Activated naive CD4-positive, alpha-beta T cell (primary cell): Measurements from ENCODE around the gene SPSB2.

Source experiments
- DNase-seq, 4 experiments: peaks; one replicate each; lab custom pipeline; 2025; lab: John Stamatoyannopoulos, UW

SPSB2 gene

DNA sequence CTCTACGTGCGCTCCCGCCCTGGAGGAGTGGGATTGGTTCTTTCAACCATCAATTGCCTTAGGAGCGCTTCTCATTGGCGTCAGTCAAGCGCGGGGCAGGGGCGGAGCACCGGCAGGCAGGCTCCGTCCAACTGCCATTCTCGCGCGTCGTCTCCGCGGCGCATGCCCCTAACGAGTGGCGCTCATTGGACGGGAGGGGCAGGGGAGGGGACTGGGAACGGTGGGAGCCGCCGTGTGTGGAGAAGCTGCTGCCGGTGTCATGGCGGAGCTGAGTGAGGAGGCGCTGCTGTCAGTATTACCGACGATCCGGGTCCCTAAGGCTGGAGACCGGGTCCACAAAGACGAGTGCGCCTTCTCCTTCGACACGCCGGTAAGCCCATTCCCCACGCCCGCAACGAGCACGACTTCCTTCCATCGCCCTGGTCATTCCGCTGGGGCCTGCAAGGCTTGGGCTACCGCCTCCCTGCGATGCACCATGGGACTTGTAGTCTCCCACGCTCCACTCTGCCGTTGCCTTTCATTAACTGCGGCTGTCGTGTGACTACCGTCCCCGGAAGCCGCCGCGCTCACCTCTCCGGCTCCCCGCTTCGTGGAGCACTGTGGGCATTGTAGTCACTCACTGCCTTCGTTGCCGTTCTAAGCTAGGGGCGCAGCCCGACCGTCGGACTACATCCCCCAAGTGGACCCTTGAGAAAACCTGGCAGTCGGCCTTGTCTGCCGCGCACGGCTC, 21.0 kb downstream of the SPSB2 start, which contains the start of gene USP5:
Gene USP5, plus strand, starts transcription at position 230 of the 730 bp plus-strand sequence. Its CDS starts 30 bp downstream, at position 260.
- peak; percentile 92 to 97 (median 95) for DNase-seq

DNA sequence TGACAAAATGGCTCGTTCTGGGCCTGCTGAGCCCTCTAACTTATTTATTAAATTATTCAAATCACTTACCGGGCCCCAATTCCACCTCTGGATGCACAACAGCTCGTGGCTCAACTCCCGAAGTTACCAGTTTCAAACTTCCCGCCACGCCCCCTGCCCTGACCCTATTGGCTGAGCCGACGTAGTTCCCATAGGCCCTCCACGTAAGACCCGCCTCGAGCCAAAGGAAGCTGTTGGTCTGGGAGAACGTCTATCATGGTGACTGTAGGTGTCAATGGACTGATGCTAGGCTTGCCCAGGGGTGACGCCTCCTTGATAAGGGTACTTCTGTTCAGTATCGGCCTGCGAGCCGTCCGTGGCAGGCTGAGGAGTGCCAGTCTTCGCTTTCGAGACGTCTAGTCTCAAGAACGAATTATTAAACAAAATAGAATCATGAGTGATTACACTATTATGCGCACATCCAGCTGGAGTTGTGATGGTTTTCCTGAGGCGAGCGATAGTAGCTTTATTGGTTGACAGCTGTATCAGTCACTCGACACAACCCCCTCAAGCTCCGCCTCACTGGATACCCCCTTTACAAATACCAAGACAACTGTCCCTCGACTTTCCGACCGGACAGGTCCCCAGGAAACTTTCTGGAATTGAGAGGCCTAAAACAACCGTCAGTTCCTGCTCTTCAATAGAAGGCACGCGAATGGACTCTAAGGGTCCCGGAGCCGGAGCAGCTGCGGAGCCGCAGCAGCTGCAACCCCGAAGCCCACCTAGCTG, 21.8 kb downstream of the SPSB2 start, which contains the start of gene CDCA3:
Gene CDCA3, minus strand, starts transcription at position 134 of the 768 bp plus-strand sequence. CDS start 334 bp downstream, outside the sequence.
- peak; percentile 74 to 86 (median 82) for DNase-seq

DNA sequence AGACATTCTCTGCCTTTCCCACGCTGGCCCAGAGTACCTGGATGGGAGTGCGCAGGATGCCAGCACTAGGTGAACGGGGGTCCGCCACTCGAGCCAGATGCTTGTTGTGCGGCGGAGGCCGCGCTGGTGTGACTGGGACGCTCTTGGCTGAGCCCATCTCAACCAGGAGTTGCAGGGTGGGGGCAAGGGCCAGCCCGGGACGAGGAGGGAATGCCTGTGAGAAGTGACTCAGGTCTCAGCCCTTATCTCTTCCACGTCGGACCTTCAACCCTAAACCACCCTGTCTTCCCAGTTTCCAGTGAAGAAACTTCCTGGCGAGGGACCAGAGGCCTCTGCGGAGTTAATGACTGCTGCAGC, 22.3 kb downstream of the SPSB2 start:
- no peak for DNase-seq

DNA sequence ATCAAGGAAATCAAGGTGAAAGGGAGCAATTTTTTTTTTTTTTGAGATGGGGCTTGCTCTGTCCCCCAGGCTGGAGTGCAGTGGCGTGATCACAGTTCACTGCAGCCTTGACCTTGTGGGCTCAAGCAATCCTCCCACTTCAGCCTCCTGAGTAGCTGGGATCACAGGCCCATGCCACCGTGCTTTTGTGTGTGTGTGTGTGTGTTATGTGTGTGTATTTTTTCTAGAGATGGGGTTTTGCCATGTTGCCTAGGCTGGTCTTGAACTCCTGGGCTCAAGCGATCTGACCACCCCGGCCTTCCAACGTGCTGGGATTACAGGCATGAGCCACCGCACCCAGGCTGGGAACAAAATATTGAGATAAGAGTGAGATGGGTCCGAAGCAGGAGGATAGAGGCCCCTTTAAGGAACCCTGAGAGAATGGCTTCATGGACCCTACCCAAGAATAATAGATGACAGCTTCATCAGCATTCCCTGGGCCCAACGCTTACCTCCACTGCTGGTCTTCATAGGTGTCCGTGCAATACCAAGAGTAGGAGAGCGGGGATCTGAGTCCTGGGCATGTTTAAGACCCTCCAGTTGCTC, 23.0 kb downstream of the SPSB2 start:
- DNase-seq: no peak

DNA sequence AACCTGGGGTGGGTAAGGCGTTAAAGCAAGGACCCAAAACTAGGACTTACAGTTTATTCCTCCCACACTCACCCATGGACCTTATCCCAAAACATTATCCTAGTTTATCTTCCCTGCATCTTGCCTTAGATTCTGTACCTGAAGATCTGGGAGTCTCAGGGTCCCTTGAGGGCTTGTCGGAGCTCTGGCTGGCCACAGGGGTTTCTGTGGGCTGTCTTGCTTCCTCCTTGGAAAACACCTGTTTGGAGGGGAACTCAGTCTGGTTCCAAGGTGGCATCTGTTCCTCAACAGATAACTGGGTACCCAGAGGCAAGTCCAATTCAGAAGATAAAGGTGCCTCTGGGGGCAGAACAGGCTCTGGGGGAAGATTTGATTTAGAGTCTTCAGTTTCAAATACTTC, 23.7 kb downstream of the SPSB2 start:
- no peak for DNase-seq

DNA sequence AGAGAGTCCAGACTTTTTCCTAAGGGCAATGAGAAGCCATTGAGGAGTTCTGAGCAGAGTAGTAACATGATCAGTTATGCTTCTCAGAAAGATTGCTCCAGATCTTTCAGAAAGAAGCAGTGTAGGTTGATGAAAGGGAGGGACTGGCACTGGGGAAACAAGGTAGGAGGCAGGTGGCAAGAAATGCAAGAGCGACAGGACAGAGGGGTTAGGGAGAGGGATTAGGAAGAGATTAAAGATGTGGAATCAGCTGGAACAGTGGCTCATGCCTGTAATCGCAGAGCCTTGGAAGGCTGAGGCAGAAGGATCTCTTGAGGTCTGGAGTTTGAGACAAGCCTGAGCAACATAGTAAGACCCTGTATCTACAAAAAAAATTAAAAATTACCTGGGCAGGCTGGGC, 25.4 kb downstream of the SPSB2 start:
- no peak for DNase-seq

DNA sequence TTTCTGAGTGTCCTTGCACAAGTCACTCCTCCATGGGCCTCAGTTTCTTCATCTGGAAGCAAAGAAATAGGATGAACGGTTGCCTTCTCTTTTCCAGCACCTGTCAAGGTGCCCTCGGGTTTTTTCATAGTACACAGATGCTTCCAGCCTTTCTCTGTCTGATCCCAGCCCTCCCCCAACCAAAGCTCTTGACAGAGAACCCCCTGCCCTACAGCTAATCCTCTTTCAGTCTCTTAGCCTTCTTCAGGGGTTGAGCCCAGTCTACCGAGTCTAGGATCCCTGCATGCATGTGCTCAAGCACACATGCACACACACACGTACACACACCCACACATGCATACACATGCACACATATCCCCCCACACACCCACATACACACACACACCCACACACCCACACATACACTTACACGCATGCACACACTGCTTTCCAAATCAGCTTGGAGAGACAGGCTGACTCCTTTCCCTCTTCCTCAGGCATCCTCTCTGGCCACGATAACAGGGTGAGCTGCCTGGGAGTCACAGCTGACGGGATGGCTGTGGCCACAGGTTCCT, 26.7 kb downstream of the SPSB2 start:
- DNase-seq: no peak

DNA sequence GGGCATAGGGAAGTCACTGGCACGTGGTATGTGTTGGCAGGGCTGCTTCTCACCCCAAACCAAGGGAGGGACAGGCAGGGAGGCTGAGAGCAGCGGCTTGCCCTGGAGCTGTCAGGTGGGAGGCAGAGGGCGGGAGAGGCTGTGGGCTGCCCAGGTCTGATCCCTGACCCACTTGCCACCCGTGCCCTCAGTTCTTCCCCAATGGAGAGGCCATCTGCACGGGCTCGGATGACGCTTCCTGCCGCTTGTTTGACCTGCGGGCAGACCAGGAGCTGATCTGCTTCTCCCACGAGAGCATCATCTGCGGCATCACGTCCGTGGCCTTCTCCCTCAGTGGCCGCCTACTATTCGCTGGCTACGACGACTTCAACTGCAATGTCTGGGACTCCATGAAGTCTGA, 27.7 kb downstream of the SPSB2 start:
- no peak for DNase-seq

DNA sequence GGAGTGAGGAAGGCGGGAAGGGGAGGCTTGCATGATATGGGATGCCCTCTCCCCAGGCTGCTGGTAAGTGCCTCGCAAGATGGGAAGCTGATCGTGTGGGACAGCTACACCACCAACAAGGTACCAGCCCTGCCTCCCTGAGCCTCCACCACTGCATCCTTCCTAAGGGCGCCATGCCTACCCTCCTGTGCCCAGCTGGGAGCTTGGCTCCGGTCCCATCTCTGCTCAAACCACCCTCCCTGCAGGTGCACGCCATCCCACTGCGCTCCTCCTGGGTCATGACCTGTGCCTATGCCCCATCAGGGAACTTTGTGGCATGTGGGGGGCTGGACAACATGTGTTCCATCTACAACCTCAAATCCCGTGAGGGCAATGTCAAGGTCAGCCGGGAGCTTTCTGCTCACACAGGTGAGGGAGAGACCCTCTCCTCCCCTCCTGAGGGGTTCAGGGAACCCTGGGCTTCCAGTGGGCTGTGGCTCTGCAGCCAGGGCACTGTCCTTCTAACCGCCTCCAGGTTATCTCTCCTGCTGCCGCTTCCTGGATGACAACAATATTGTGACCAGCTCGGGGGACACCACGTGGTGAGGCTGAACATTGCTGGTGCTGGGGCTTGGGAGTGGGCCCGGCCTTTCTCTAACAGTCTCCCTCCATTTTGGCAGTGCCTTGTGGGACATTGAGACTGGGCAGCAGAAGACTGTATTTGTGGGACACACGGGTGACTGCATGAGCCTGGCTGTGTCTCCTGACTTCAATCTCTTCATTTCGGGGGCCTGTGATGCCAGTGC, 29.8 kb downstream of the SPSB2 start:
- DNase-seq: no peak

DNA sequence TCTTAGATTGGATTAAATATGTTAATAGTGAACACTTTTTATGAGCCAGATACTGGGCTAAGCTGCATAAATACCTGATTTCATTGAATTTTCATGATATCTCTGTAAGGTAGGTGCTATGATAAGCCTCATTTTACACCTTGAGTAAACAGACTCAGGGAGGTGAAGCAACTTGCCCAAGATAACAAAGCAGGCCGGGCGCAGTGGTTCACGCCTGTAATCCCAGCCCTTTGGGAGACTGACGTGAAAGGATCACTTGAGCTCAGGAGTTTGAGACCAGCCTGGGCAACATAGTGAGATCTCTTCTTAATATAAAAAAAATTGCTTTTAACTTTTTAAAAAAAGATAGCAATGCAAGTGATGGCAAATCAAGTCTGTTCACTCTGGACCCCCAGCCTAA, 31.0 kb downstream of the SPSB2 start:
- no peak for DNase-seq

DNA sequence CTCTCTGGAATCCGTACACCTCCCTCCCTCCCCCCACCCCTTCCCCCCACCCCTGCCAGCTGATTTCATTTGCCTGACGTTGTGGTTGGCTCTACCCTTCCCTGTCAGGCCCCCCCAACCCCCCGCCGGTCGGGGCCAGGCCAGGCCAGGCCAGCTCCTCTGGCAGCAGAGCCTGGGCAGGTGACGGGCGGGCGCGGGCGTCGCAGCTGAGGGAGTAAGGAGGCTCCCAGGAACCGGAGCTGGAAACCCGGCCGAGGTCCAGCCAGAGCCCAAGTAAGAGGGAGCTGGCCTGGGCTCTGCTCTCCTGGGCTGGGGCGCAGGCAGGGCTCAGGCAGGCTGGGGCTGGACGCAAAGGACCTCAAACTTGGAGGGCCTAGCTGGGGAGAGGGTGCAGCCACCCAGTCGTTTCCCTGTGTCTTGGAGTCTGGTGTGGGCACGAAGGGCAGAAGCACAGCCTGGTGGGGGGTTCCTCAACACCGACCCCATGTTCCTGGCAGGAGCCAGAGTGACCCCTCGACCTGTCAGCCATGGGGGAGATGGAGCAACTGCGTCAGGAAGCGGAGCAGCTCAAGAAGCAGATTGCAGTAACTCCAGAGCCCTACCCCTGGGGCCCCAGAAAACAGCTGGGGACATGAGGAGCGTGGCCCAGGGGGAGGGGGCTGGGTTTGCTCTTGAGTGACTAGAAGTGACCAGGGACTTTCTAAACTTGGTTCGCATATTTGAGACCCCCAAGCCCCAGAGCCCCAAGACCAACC, 32.2 kb downstream of the SPSB2 start, which contains the start of gene GNB3:
Gene GNB3, plus strand, starts transcription at position 165 of the 755 bp plus-strand sequence. Its CDS starts 363 bp downstream, at position 528.
- no peak for DNase-seq

DNA sequence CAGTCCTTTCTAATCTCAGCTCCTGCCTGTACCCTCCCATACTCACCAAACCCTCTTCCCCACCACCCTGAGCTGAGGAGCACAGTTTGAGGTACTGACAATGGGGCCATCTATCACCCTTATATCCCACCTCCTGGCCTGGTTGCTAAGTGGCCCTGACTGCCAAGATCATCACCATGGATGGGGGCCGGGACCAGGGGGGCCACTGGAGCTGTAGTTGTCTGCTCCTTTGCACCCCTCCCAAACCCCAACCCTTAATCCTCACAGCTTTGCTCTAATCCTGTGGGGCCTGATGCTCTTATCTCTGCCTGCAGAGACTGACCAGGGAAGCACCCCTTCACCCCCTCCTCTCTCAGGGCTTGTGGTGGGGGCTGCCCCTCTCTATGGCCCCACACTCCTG, 32.8 kb downstream of the SPSB2 start:
- no peak for DNase-seq

DNA sequence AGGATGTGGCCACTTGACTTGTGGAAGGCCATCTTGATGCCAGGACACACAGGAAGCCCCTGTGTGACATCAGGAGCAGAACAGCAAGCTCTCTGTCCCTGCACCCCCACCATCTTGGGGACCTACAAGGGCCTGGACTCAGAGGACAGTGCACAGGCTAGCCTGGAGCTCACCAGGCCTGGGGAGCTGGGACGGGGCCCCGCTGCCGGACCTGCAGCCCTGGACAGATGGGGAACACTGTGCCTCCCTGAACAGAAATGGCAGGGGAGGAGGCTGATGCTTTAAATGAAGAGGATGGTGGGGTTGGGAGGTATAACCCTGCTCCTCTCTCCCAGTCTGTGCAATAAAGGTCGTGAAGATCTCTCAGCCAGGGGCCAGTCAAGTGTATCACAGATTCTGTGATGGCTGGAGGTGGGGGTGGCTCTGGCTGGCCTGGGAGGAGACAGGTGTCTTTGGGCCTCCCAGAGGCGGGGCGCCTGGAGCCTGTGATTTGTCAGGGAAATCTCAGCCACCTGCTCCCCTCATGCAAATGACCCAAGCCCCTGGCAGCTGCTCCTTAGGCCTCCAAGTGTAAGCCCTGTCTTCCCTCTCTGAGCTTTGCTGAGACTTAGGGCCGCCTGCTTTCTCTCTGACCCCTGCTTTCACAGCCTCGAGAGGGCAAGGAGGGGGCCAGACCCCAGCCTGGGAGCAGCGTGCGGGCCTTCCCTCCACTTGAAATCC, 33.5 kb downstream of the SPSB2 start:
- DNase-seq: no peak

DNA sequence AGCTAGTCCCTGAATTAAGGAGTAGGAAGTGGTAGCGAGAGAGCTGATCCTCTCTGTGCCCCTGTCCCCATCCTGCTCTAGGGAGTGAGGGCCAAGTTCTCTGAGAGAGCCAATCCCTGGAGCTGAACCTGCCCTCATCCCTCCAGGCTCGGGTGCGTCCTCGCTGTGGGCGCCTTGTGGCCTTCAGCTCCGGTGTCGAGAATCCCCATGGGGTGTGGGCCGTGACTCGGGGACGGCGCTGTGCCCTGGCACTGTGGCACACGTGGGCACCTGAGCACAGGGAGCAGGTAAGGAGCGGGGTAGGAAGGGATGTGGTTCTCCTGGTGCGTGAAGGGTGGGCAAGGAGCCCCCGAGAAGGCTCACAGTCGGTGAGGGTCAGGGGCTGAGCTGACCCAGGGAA, 34.2 kb downstream of the SPSB2 start:
- DNase-seq: no peak

DNA sequence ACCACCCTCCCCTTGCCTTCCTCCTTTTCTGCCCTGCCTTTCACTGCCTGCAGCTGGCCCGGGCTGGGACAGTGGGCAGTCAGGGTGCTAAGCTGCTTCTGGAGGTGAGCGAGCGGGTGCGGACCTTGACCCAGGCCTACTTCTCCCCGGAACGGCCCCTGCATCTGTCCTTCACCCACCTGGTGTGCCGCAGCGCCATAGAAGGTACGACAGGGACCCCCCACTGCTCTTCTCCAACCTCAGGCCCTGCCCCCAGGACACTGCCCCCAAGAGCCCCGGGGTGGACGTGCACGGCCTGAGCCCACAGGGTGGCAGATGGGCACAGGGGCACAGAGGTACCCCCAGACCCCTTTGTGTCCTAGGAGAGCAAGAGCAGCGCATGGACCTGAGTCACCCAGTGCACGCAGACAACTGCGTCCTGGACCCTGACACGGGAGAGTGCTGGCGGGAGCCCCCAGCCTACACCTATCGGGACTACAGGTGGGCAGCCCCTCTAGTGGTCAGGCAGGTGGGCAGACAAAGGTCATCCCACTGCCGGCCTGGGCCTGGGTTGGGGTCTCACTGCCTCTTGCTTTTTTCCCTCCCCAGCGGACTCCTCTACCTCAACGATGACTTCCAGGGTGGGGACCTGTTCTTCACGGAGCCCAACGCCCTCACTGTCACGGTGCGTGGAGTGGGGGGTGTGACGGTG, 35.6 kb downstream of the SPSB2 start:
- DNase-seq: no peak

DNA sequence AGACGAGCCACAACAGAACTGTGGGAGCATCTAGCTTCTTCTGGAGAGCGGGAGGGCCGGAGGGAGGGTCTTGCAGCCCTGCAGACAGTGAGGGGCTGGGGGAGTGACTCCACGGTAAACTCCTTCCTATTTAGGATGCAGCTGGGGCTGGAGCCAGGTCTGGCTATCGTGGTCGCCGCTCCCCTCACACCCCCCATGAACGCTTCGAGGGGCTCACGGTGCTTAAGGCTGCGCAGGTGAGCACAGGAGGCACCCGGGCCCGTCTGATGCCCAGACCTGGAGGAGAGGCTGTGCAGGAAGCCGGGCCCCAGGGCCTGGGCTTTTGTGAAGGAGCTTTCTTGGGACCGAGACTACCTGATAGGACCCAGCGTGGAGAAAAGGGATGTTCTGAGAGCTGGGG, 36.3 kb downstream of the SPSB2 start:
- no peak for DNase-seq

DNA sequence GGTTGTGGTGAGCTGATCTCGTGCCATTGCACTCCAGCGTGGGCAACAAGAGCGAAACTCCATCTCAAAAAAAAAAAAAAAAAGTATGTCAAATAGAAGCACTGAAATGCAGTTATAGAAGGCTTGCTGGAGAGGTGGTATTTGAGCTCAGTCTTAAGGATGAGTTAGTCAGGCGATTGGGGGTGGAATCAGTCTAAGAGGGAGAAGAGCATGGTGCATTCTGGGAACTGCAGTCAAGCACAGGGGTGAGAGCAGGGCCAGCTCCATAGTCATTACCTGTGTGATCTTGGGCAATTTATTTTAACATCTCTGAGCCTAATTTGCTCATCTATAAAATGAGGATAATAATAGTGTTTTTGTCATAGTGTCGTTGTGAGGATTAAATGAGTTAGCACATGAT, 38.2 kb downstream of the SPSB2 start:
- DNase-seq: no peak

DNA sequence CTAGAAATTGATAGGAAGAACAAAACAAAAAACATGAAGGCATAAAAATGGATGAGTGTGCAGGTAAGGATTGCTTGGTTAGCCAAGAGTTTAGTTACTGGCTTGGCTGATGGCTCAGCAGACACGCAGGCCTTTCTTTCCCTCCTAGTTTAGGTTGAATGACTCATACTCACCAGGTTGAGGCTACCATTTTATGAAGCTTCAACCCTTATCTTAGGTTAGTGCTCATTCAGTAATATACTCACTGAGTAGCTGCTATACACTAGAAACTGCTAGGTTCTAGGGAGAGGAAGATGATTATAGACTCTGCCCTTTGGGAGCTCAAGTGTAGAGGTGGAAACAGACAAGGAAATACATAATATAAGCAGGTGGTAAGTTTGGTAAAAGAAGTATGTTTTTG, 38.8 kb downstream of the SPSB2 start:
- DNase-seq: no peak

DNA sequence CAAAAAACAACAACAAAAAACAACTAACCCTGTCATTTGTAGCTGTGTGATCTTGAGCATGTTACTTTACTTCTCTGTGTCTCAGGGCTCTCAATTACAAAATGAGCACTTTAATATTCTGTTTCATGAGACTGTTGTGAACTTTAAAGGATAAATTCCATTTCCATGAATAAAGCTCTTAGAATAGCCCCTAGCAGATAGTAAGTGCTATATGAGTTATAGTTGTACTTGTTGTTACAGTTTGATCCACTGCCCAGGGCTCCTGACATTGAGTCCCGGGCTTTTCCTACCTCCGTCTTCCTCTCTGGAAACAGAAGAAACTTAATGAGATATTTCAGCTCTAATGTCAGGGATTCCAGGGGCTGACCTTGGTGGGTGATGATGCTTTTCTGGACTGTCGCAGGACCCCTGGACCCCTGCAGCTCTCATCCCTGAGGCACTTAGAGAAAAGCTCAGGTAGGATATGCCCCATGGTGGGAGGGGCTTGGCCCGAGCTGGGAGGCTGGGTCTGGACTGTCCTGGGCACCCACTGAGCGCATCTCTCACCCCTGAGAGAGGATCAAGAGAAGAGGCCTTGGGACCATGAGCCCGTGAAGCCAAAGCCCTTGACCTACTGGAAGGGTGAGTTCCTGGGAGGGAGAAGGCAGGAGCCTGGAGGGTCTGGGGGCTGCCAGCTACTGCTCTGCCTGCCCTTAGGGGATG, 39.8 kb downstream of the SPSB2 start:
- DNase-seq: no peak
